GM12872 (cell line): ENCODE data around the gene SMOC2.

Source experiments
- CTCF ChIP-seq: IDR thresholded peaks from 3 replicates; pipeline ENCODE4 v1.5.1; 2011; ENCODE audit warnings: low read depth, mild to moderate bottlenecking, low read length, moderate library complexity; ENCODE audit not compliant: insufficient read depth

SMOC2 gene

GRCh38 chr6:168709390-168709789, 268.4 kb downstream of the SMOC2 start:
- TF ChIP-seq CTCF = no peak

GRCh38 chr6:168709991-168710390, 269.0 kb downstream of the SMOC2 start:
- no peak for TF ChIP-seq CTCF

GRCh38 chr6:168711049-168711640, 270.2 kb downstream of the SMOC2 start:
- no peak for TF ChIP-seq CTCF

- TF ChIP-seq CTCF = no peak
These were observed 270.8 kb downstream of the SMOC2 start for GRCh38 chr6:168711666-168712300.

- TF ChIP-seq CTCF = no peak
These were observed 272.0 kb downstream of the SMOC2 start for GRCh38 chr6:168712993-168713392.

- TF ChIP-seq CTCF = no peak
These were observed 272.9 kb downstream of the SMOC2 start for GRCh38 chr6:168713839-168714238.

GRCh38 chr6:168714547-168715260, 273.7 kb downstream of the SMOC2 start:
- no peak for TF ChIP-seq CTCF
